Activated CD4-positive, alpha-beta T cell treated with anti-CD3 and anti-CD28 coated beads, Interleukin-2, amount 10 ng/mL, durations not matched to agents 7 days and 5 days (primary cell): ENCODE measurements around the gene PITX1. TPM values are rescaled to one million over a fixed set of nuclear protein-coding genes. Genes with fewer than 3 reads are reported as not detected.
A peak's percentile ranks its signal among the peaks of the same experiment; 100 is the strongest.

Source experiments
- CTCF ChIA-PET: fragments of 350-600 bp; sonication (Branson Sonifier 250); formaldehyde crosslinking; loops from one replicate; lab custom pipeline; 2021; ENCODE audit warnings: antibody characterized with exemption; lab: Charles Lee
- POLR2A ChIA-PET: fragments of 350-600 bp; sonication (Branson Sonifier 250); formaldehyde crosslinking; loops from one replicate; lab custom pipeline; 2021; ENCODE audit warnings: antibody characterized with exemption; lab: Charles Lee
- DNase-seq: peaks from one replicate; pipeline ENCODE4 v3.0.0-alpha.2; 2020
- H3K27ac Mint-ChIP-seq: one replicate; pipeline ENCODE4 v1.8.0; 2021; ENCODE audit warnings: mild to moderate bottlenecking, moderate library complexity, mixed read lengths
- H3K27me3 Mint-ChIP-seq: one replicate; pipeline ENCODE4 v1.8.0; 2021; ENCODE audit warnings: mixed read lengths
- H3K36me3 Mint-ChIP-seq: one replicate; pipeline ENCODE4 v1.8.0; 2021; ENCODE audit warnings: low read depth, mixed read lengths
- H3K4me1 Mint-ChIP-seq: one replicate; pipeline ENCODE4 v1.8.0; 2021; ENCODE audit warnings: mixed read lengths
- H3K4me3 Mint-ChIP-seq: one replicate; pipeline ENCODE4 v1.8.0; 2021; ENCODE audit warnings: mild to moderate bottlenecking, moderate library complexity, mixed read lengths
- H3K9me3 Mint-ChIP-seq: one replicate; pipeline ENCODE4 v1.8.0; 2021; ENCODE audit warnings: mixed read lengths
- total RNA-seq, 2 experiments: library from RNA; stranded (reverse); gene quantifications; one replicate each; pipeline ENCODE4 v1.2.3, GENCODE V29; 2021

The PITX1 gene
- total RNA-seq, 2 experiments from 2014 or later = not detected

DNA sequence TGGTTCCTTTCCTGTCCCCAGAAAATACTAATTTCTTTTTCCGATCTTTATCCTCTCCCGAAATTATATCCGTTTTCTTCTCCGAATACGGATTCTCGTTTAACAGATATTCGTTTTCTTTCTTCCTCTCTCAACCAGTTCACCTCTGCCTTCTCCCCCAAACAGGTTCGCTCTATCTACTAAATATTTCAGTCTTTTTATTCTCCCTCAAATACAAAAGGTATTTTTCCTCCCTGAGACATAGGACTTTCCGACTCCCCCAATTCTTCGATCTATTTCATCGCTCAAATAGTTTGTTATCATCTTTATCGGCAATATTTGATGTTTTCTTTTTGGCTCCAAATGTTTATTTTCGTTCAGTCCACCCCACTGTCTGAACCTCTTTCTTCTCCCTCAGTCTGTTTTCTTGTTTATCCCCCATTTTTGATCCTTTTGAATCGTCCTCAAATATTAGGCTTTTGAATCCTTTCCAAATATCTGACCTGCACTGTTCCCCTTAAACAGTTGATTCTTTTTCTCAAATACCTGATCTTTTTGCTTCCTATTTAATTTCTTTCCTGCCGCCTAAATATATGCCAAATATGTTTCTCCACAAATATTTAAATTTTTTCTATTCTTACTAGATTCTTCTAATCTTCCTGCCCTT lies 4.4 kb downstream of the PITX1 start:
- DNase-seq = no peak
- Mint-ChIP-seq H3K9me3 (peaks cover 6% of the 10 kb centered on the region), H3K27ac (peak overlapping the region; percentile 56), H3K27me3 (peaks cover 73% of the 10 kb centered on the region), H3K4me1 (peaks cover 33% of the 10 kb centered on the region), H3K4me3 (peak overlapping the region; percentile 43), H3K36me3 (peaks cover 8% of the 10 kb centered on the region)
- ChIA-PET CTCF (interaction anchor here (1.0 to 1.1 kb wide), 2 partner anchors 10 to 23 kb away, joined by 3 read pairs; no protein-coding TSS in a partner anchor), POLR2A (no interaction called here)

DNA sequence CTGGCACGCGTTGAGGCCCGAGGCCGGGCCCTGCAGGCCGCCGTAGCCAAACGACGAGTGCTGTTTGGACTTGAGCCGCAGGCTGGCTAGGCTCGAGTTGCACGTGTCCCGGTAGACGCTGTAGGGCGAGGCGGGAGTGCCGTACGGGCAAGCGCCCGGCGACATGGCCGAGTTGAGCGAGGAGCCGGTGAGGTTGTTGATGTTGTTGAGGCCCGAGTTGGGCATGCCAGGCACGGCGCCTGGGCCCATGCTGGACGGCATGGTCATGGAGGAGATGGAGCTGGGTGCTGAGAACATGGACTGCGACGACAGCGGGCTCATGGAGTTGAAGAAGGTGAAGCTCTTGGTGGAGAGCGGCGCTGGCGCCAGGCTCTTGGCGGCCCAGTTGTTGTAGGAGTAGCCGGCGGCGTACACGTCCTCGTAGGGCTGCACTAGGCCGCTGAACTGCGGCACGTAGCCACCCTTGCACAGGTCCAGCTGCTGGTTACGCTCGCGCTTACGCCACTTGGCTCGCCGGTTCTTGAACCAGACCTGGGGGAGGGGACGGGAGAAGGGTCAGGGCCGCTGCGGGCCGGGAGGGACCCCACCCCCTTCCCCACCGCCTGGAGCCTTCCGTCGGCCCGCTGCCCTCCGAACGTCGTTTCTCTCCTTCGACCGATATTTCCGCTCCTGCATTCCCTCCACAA lies 5.1 kb downstream of the PITX1 start:
- peaks cover 8% of the 10 kb centered on the region for H3K36me3 Mint-ChIP-seq
- peak overlapping the region; percentile 56 for H3K27ac Mint-ChIP-seq
- H3K4me3 Mint-ChIP-seq = peak overlapping the region; percentile 43
- H3K27me3 Mint-ChIP-seq = peaks cover 70% of the 10 kb centered on the region
- peaks cover 6% of the 10 kb centered on the region for H3K9me3 Mint-ChIP-seq
- no peak for DNase-seq
- peaks cover 31% of the 10 kb centered on the region for H3K4me1 Mint-ChIP-seq
- ChIA-PET POLR2A (no interaction called here), CTCF (no interaction called here)

DNA sequence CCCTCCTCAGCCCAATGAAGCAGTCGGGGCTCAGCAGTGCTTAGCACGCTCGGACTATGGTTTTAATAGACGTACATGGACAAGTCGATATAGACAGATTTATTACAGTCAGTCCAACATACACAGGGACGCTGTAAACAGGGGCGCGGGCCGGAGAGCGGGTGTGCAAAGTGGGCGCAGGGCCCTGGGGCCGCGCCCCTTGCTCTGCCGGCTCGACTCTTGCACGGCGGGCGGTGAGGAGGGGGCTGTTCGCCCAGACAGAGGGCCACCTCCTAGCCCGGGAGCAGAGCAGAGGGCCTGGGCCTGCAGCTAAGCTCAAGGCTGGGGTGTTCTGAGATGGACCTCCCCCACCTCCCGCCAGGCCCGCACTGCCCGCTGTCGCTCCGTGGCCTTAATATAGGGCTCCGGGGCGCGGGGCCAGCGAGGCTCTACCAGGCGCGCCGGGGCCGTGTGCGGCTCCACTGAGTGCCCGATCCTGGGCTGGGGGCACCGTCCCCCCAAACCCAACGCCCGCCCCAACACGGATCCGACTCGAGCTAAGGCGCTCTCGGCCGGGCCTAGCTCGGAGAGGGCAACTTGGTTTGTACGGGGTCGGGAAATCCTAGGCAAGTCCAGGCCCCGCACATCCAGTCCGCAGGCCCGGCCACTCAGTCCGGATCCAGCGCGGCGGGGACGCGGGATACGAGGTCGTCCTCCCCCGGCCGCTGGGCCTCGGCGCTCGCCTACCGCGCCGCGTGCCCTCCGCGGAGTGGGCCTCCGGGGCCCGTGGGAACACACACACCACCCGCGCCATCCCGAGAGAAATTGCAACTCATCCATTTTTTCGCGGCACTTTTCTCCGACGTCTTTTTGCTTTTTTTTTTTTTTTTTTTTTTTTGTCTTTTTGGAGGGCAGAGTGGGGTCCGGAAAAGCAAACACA lies 6.1 kb downstream of the PITX1 start:
- no peak overlapping the region for H3K4me3 Mint-ChIP-seq
- peaks cover 67% of the 10 kb centered on the region for H3K27me3 Mint-ChIP-seq
- ChIA-PET CTCF (no interaction called here), POLR2A (no interaction called here)
- peak overlapping the region; percentile 54 for H3K27ac Mint-ChIP-seq
- no peak for DNase-seq
- H3K4me1 Mint-ChIP-seq = peaks cover 27% of the 10 kb centered on the region
- peaks cover 6% of the 10 kb centered on the region for H3K9me3 Mint-ChIP-seq
- peaks cover 8% of the 10 kb centered on the region for H3K36me3 Mint-ChIP-seq

DNA sequence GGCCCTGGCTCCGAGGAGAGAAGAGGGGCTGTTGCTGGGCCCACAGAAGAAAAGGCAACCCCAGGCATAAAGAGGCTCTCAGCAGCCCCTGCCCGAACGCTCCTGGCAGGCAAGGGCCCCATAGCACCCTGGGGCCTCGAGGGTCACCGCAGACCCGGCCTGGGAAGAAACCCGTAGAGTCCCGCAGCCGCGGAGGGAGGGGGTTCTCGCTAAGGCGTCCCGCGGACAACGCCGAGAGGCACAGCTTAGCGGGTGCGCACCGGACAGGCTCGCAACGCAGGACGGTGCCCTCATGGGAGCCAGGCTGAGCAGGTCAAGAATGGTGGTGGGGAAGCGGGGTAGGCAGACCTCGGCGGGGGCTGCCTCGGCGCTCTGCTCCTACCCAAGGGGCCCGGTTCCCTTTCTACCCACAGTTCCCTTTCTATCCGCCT lies 6.7 kb downstream of the PITX1 start:
- POLR2A ChIA-PET = no interaction called here
- peaks cover 6% of the 10 kb centered on the region for H3K36me3 Mint-ChIP-seq
- peaks cover 62% of the 10 kb centered on the region for H3K27me3 Mint-ChIP-seq
- H3K27ac Mint-ChIP-seq = no peak overlapping the region
- no peak for DNase-seq
- peaks cover 24% of the 10 kb centered on the region for H3K4me1 Mint-ChIP-seq
- H3K4me3 Mint-ChIP-seq = no peak overlapping the region
- H3K9me3 Mint-ChIP-seq = peaks cover 6% of the 10 kb centered on the region
- CTCF ChIA-PET = no interaction called here

DNA sequence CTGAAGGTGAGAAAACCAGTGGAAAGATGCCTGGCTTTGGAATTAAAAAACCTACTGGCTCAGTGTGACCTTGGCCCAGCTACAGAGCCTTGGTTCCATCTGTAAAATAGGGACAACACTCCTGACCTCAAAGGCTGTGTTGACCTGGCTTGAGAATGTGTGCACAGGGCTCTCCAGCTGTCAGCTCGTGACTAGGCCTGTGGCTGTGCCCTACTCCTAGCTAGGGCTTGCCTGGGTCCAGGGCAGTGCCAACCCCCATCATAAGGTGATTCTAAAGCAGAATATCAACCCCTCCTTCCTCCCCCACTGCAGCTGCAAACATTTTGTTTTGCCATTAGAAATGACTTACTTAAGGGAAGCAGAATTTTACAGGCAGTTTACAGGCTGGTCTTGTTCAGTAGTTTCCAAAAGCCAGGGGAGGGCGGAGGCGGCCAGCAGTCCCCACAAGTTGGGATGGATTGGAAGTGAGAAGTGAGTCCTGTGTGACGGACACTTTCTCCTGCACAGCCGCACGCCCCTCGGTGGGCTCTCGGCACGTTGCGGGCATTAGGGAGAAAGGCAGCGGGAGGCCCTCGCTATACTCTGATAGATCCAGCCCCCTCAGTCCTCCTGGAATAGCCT lies 7.3 kb downstream of the PITX1 start:
- Mint-ChIP-seq H3K27me3 (peaks cover 57% of the 10 kb centered on the region), H3K27ac (no peak overlapping the region), H3K36me3 (peaks cover 6% of the 10 kb centered on the region), H3K4me3 (no peak overlapping the region), H3K4me1 (peaks cover 19% of the 10 kb centered on the region), H3K9me3 (peaks cover 6% of the 10 kb centered on the region)
- ChIA-PET CTCF (no interaction called here), POLR2A (no interaction called here)
- no peak for DNase-seq

DNA sequence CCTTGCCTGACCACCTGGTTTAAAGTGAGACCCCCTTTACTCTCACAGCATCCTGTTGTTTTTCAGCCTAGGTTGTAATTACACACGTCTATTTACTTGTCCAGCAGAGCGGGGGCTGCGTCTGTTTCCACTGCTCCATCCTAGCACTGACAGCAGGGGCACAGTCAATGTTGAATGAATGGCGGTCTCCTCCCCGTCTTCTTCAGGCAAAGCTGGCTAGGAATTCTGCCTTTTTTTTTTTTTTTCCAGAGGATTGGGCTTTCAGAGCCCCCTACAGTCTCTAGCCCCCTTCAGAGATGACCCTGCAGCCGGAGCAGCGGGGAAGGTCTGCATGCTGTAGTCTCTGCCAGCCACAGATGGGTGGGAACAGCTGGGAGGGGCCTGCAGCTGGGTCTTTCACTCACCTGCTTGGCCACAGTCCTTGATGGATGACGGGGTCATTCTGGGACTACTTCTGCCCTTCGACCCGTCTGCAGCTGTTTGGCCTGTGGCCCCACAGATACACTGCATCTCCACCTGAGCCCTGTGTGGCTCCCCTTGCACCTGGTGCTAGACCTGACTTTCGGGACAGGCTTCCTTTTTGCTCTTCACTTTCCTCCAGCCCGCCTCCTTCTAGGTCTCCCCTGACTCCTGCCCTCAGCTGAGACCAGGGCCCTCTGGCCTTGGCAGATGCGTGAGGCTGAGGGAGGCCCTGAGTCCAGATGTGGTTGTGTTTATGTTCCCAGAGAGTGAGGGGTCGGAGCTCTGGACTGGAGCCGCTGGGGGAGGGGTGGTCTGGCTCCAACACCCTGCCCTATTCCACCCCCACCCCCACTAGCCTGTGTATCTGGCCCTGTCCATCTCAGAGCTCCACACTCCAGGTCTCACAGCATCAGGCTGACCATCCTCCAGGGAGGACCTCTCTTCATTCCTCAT lies 8.0 kb downstream of the PITX1 start:
- DNase-seq = no peak
- no peak overlapping the region for H3K27ac Mint-ChIP-seq
- ChIA-PET POLR2A (no interaction called here), CTCF (no interaction called here)
- peaks cover 6% of the 10 kb centered on the region for H3K36me3 Mint-ChIP-seq
- H3K9me3 Mint-ChIP-seq = peaks cover 6% of the 10 kb centered on the region
- H3K4me1 Mint-ChIP-seq = peaks cover 15% of the 10 kb centered on the region
- no peak overlapping the region for H3K4me3 Mint-ChIP-seq
- H3K27me3 Mint-ChIP-seq = peaks cover 54% of the 10 kb centered on the region

DNA sequence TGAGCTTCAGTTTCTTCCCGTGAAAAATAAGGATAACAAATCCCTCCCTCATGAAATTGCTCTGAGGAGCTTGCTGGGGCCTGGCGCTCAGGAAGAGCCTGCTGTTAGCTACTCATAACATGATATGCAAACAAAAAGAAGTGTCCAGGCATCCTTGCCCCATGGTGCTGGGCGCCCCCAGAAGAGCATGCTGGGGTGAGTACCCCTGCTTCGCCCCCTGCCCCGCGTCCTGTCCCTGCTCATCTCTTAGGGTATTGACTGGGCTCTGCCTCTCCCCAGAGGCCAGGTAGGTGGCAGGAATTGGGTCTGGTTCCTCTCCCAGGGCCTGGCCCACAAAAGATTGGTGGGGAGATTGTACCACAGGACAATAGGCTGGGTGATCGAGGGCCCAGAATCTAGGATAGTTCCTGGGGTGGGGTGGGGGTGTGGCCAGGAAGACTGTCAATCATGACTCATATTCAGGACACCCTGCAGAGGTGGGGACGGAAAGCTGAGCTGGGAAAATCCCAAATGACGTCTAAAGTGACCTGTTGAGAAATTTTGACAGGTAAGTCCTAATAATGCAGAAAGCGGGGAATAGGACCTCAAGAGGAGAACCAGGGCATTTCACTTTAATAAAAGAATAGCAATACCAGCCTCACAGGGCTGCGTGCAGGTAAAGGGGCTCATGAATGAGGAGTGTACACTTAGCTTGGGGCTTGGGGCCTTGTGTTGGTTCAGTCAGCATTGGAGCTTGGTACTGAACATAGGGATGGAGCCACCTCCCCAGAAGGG lies 8.9 kb downstream of the PITX1 start:
- H3K36me3 Mint-ChIP-seq = peaks cover 6% of the 10 kb centered on the region
- peaks cover 8% of the 10 kb centered on the region for H3K4me1 Mint-ChIP-seq
- H3K27me3 Mint-ChIP-seq = peaks cover 47% of the 10 kb centered on the region
- H3K27ac Mint-ChIP-seq = no peak overlapping the region
- peaks cover 6% of the 10 kb centered on the region for H3K9me3 Mint-ChIP-seq
- CTCF ChIA-PET = interaction anchor here (1.0 to 1.3 kb wide), 2 partner anchors 10 to 12 kb away, joined by 3 to 5 read pairs; no protein-coding TSS in a partner anchor
- no peak overlapping the region for H3K4me3 Mint-ChIP-seq
- POLR2A ChIA-PET = no interaction called here
- no peak for DNase-seq

DNA sequence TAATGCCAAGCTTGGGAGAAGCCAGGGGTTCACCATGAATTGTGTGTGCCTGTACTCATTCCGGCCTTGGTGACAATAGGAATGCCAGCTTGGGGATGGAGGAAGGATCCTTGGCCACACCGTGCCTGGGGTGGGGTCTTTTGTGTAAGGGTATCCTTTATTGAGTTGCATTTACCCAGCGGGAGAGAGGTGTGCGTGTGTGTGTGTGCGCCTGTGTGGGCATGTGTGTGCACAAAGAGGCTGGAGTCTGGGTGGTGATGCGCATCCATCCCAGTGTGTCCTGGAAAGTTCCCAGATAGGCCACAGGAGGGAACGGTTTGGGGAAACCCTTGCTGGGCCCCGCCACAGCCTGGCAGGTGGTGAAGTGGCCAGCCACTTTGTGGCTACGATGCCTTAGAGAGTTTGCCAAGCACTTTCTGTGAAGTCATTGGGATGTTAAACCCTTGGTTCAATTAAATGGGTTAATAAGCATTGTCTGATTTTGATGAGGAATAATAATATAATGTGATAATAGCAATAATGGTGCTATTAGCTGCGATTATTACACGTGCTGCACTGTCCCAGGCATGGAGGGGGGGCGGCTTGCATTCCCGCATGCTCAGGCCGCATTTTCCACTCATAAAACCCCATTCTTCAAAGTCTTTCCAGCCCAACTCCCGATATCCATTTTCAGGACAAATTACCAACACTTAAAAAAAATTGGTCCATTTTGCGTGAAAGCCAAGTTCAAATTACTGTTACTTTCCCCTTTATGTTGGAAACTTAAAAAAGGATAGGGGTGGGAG lies 13.7 kb downstream of the PITX1 start:
- CTCF ChIA-PET = no interaction called here
- no peak for DNase-seq
- Mint-ChIP-seq H3K9me3 (no peaks in the 10 kb centered on the region), H3K27me3 (peaks cover 9% of the 10 kb centered on the region), H3K4me1 (no peaks in the 10 kb centered on the region), H3K27ac (no peak overlapping the region), H3K36me3 (no peaks in the 10 kb centered on the region), H3K4me3 (no peak overlapping the region)
- POLR2A ChIA-PET = no interaction called here

DNA sequence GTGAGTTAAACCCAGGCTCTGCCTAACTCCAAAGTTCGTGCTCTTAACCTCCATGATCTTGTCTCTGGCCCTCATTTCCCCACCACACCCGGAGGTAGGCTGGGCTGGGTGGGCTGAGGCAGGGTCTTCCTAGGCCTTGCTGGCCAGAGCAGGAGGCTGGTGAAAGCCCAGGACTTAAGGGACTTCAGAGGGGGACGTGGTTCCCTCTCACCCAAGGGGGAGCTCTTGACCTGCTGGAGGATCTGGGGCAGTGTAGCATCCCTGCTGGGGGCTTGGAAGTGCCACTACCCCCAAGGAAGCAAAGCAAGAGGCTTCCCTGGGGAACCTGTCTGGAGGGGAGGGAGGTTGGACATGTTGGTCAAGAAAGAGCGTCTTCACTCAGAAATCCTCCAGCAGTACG lies 14.7 kb downstream of the PITX1 start:
- no peaks in the 10 kb centered on the region for H3K9me3 Mint-ChIP-seq
- H3K4me1 Mint-ChIP-seq = no peaks in the 10 kb centered on the region
- no peaks in the 10 kb centered on the region for H3K36me3 Mint-ChIP-seq
- DNase-seq = no peak
- H3K4me3 Mint-ChIP-seq = no peak overlapping the region
- ChIA-PET CTCF (interaction anchor here (0.7 to 1.3 kb wide), 2 partner anchors 9 to 14 kb away, joined by 3 read pairs; no protein-coding TSS in a partner anchor), POLR2A (no interaction called here)
- H3K27ac Mint-ChIP-seq = no peak overlapping the region
- peaks cover 6% of the 10 kb centered on the region for H3K27me3 Mint-ChIP-seq

DNA sequence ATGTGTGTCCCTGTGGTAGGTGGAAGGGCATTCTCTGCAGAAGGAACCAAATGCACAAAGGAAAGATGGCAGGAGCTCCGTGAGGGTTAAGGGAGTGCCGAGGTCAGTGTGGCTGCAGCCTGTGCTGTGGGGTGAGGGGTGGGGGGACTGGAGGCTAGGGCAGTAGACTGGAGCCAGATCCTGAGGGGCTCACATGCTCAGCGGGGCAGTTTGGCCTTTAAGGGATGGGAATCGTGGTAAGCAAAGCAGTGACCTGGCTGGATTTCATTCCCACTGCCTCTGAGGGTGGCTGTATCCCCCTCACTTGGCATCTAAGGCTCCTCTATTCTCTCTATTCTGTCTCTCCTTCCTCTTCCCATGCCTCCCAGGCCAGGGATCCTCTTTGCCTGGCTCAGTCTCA lies 15.6 kb downstream of the PITX1 start:
- POLR2A ChIA-PET = no interaction called here
- H3K27me3 Mint-ChIP-seq = peaks cover 6% of the 10 kb centered on the region
- H3K9me3 Mint-ChIP-seq = no peaks in the 10 kb centered on the region
- no peaks in the 10 kb centered on the region for H3K36me3 Mint-ChIP-seq
- no peaks in the 10 kb centered on the region for H3K4me1 Mint-ChIP-seq
- CTCF ChIA-PET = interaction anchor here (1.3 kb wide), 1 partner anchor 13 kb away, joined by 3 read pairs; no protein-coding TSS in a partner anchor
- H3K27ac Mint-ChIP-seq = no peak overlapping the region
- DNase-seq = no peak
- H3K4me3 Mint-ChIP-seq = no peak overlapping the region

DNA sequence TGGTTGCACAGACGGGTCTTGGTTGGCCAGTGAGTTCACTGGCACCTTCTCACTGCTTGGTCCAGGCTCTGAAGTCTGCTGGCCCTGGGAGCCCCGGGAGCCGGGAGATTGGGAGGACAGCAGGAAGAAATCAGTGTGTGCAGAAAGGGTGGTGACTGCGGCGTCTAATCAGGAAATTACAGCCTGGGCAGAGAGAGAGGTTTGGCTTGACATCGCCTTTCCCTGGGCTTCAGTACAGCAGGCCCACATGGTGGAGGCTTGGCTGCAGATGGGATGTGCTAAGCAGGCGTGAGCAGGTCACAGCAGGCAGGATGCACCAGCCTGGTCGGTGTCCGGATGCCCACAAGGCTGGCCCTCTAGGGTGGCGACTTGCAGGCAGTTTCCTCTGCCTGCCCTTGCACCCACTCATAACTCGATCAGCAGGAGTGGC lies 17.2 kb downstream of the PITX1 start:
- H3K27ac Mint-ChIP-seq = no peak overlapping the region
- no peak for DNase-seq
- H3K9me3 Mint-ChIP-seq = no peaks in the 10 kb centered on the region
- H3K27me3 Mint-ChIP-seq = peaks cover 4% of the 10 kb centered on the region
- no peaks in the 10 kb centered on the region for H3K36me3 Mint-ChIP-seq
- H3K4me1 Mint-ChIP-seq = no peaks in the 10 kb centered on the region
- H3K4me3 Mint-ChIP-seq = no peak overlapping the region
- ChIA-PET CTCF (no interaction called here), POLR2A (no interaction called here)
